Caco-2 (cell line): Measurements from ENCODE around the gene RCAN1. TPM values are rescaled to one million over a fixed set of nuclear protein-coding genes. Genes with fewer than 3 reads are reported as not detected.
A peak's percentile ranks its signal among the peaks of the same experiment; 100 is the strongest.

ENCODE experiments used
- BruUV-seq: library from RNA; stranded (reverse); fragments of 400-500 nt; replicated peaks from 2 replicates; lab custom pipeline; 2021; lab: Mats Ljungman, UMichigan
- CTCF ChIA-PET: fragments of 300-600 bp; sonication (Branson Sonifier 250); formaldehyde crosslinking; loops from one replicate; lab custom pipeline; 2022; ENCODE audit warnings: antibody characterized with exemption; lab: Charles Lee
- POLR2A ChIA-PET: fragments of 300-600 bp; sonication (Branson Sonifier 250); formaldehyde crosslinking; loops from one replicate; lab custom pipeline; 2022; ENCODE audit warnings: antibody characterized with exemption; lab: Charles Lee
- DNase-seq, 2 experiments: peaks; one replicate each; pipeline versions ENCODE4 v3.0.0 to v3.0.0-alpha.2; 2020 to 2022
- H3K27me3 ChIP-seq: replicated peaks from 2 replicates; pipeline ENCODE4 v1.6.0; 2011; ENCODE audit warnings: low read length; ENCODE audit not compliant: control insufficient read depth, insufficient read depth
- H3K36me3 ChIP-seq: 2 replicates; pipeline ENCODE4 v1.5.1; 2011; ENCODE audit warnings: low read length; ENCODE audit not compliant: control insufficient read depth, insufficient read depth
- H3K4me1 ChIP-seq: fragments of 250-450 bp; sonication (Bioruptor Pico); 2 replicates; pipeline ENCODE4 v1.5.1; 2020; ENCODE audit warnings: mild to moderate bottlenecking
- H3K4me3 ChIP-seq: 2 replicates; pipeline ENCODE4 v1.5.1; 2011; ENCODE audit warnings: low read depth, mild to moderate bottlenecking, control low read depth, low read length
- H3K9me3 ChIP-seq: fragments of 250-450 bp; sonication (Bioruptor Pico); 2 replicates; pipeline ENCODE4 v1.5.1; 2020; ENCODE audit warnings: mild to moderate bottlenecking, moderate library complexity
- H3K27ac Mint-ChIP-seq: one replicate; pipeline ENCODE4 v1.8.0; 2022; ENCODE audit warnings: mixed read lengths; ENCODE audit not compliant: unreplicated experiment
- H3K27me3 Mint-ChIP-seq: one replicate; pipeline ENCODE4 v1.8.0; 2022; ENCODE audit warnings: mixed read lengths; ENCODE audit not compliant: insufficient read depth, unreplicated experiment
- H3K36me3 Mint-ChIP-seq: one replicate; pipeline ENCODE4 v1.8.0; 2022; ENCODE audit warnings: mild to moderate bottlenecking, mixed read lengths; ENCODE audit not compliant: insufficient read depth, unreplicated experiment
- H3K4me1 Mint-ChIP-seq: one replicate; pipeline ENCODE4 v1.8.0; 2022; ENCODE audit warnings: low read depth, mixed read lengths; ENCODE audit not compliant: unreplicated experiment
- H3K4me3 Mint-ChIP-seq: one replicate; pipeline ENCODE4 v1.8.0; 2022; ENCODE audit warnings: mild to moderate bottlenecking, moderate library complexity, mixed read lengths; ENCODE audit not compliant: unreplicated experiment
- H3K9me3 Mint-ChIP-seq: one replicate; pipeline ENCODE4 v1.8.0; 2022; ENCODE audit warnings: mixed read lengths; ENCODE audit not compliant: unreplicated experiment
- intact Hi-C: fragments of 100-400 bp; cut with micrococcal nuclease; formaldehyde crosslinking; loops from one replicate; pipeline ENCODE4 v1.10.0; 2022; ENCODE audit not compliant: unreplicated experiment
- total RNA-seq: library from RNA; stranded (reverse); gene quantifications from 2 replicates; pipeline ENCODE4 v1.2.3, GENCODE V29; 2022
- TF ChIP-seq, protein P1 (sequence below), 2 experiments: fragments of 200-600 bp in 1 of 2; IDR thresholded peaks; 1 replicate in 1 of 2; 2 replicates in 1 of 2; pipeline versions ENCODE4 v1.5.1 to v1.8.0; 2011 to 2022; ENCODE audit warnings: antibody characterized with exemption in 1 of 2, control low read depth in 1 of 2, inconsistent platforms in 1 of 2, low read depth in 1 of 2, low read length in 1 of 2, mild to moderate bottlenecking in 1 of 2, moderate library complexity in 1 of 2; ENCODE audit not compliant: insufficient read depth in 1 of 2, severe bottlenecking in 1 of 2, unreplicated experiment in 1 of 2

The RCAN1 gene
- total RNA-seq, 1 experiment from 2014 or later = 29.4 TPM

DNA sequence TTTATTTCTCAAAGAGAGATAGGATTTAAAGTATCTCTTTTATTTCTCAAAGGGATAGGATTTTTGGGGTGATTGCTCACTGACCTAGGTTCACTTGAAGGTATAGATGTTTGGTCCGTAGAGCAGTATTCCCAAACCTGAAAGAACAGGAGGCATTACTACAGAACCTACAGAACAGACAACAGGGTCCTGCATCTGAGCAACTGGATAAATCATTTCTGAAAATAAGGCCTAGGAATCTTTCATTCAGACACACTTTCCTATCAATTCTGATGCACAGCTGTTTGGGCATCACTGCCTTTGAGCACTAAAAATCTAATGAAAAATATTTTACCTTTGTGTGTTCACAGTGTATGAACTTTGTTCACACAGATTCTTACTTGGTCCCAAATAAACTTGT, 36.7 kb upstream of the RCAN1 start:
- Mint-ChIP-seq H3K36me3 (no peaks in the 10 kb centered on the region), H3K27me3 (no peaks in the 10 kb centered on the region), H3K4me3 (no peak overlapping the region), H3K4me1 (peaks cover 18% of the 10 kb centered on the region), H3K27ac (peak overlapping the region; percentile 2), H3K9me3 (no peaks in the 10 kb centered on the region)
- Histone ChIP-seq H3K27me3 (no peaks in the 10 kb centered on the region), H3K4me3 (no peak overlapping the region), H3K9me3 (no peaks in the 10 kb centered on the region), H3K36me3 (no peaks in the 10 kb centered on the region), H3K4me1 (peaks cover 10% of the 10 kb centered on the region; the same call in 1 of the 2 replicates)
- POLR2A ChIA-PET = no interaction called here
- CTCF ChIA-PET = no interaction called here
- intact Hi-C loops = no loop called here
- DNase-seq = no peak
- TF ChIP-seq, protein P1, sequence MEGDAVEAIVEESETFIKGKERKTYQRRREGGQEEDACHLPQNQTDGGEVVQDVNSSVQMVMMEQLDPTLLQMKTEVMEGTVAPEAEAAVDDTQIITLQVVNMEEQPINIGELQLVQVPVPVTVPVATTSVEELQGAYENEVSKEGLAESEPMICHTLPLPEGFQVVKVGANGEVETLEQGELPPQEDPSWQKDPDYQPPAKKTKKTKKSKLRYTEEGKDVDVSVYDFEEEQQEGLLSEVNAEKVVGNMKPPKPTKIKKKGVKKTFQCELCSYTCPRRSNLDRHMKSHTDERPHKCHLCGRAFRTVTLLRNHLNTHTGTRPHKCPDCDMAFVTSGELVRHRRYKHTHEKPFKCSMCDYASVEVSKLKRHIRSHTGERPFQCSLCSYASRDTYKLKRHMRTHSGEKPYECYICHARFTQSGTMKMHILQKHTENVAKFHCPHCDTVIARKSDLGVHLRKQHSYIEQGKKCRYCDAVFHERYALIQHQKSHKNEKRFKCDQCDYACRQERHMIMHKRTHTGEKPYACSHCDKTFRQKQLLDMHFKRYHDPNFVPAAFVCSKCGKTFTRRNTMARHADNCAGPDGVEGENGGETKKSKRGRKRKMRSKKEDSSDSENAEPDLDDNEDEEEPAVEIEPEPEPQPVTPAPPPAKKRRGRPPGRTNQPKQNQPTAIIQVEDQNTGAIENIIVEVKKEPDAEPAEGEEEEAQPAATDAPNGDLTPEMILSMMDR (IDR thresholded peaks at IDR 0.05; ENCODE audit: insufficient read depth in 1 of 2, low read depth in 1 of 2, low read length in 1 of 2, severe bottlenecking in 1 of 2, unreplicated experiment in 1 of 2) = no peak
- BruUV-seq = no TSS peak

DNA sequence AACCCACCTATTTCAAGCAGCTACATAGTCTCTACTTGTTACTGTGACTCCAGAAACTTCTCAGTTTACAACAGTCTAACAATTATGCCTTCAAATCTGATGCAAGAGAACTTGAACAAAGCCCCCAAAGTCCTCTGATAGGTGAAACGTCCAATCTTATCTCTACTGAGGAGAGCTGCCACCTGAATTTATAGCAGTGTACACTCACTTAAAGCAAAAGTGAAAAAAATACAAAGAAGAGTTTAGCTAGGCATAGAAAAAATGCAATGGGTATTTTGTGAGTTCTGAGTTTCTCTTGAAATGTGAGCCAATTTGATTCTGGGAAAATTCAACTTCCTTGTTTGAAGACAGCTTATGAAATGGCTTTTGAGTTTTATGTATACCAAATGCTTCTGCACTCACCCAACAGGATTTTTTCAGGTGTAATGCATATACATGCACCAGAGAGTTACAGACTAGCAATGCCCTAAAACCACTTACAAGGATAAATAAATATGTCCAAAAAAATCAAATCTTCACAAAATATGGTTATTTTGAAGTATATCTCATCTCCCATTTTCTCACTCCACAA, 36.0 kb upstream of the RCAN1 start:
- Mint-ChIP-seq H3K4me3 (no peak overlapping the region), H3K4me1 (peaks cover 18% of the 10 kb centered on the region), H3K36me3 (no peaks in the 10 kb centered on the region), H3K9me3 (no peaks in the 10 kb centered on the region), H3K27ac (peak overlapping the region; percentile 2), H3K27me3 (no peaks in the 10 kb centered on the region)
- TF ChIP-seq, protein P1 (IDR thresholded peaks at IDR 0.05; ENCODE audit: insufficient read depth in 1 of 2, low read depth in 1 of 2, low read length in 1 of 2, severe bottlenecking in 1 of 2, unreplicated experiment in 1 of 2) = no peak
- no peaks in the 10 kb centered on the region for H3K36me3 ChIP-seq
- CTCF ChIA-PET = no interaction called here
- H3K4me3 ChIP-seq = no peak overlapping the region
- H3K27me3 ChIP-seq = no peaks in the 10 kb centered on the region
- no peak for DNase-seq
- H3K9me3 ChIP-seq = no peaks in the 10 kb centered on the region
- BruUV-seq = no TSS peak
- intact Hi-C loops = no loop called here
- POLR2A ChIA-PET = interaction anchor here (0.9 kb wide), 1 partner anchor 20 kb away, joined by 3 read pairs; no protein-coding TSS in a partner anchor
- H3K4me1 ChIP-seq = peaks cover 10% of the 10 kb centered on the region; the same call in 1 of the 2 replicates

DNA sequence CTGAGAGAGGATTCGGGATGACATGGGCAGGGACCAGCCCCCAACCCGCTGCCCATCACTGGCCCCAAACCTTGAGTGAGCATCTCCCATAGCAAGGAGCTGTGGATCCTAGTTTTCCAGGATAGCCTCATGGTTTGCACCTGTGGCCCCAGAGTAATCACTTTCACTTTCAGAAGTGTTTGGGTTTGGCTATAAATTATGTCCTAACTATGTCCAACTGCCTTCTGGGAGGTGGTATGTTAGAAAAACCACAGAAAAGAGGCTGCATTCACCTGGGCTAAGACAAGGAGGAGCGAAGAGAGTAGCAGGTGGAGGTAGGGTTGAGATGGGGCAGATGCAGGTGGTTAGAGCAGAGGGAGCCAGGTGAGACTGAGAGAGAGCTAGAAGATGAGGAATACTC, 34.5 kb upstream of the RCAN1 start:
- TF ChIP-seq, protein P1 (IDR thresholded peaks at IDR 0.05; ENCODE audit: insufficient read depth in 1 of 2, low read depth in 1 of 2, low read length in 1 of 2, severe bottlenecking in 1 of 2, unreplicated experiment in 1 of 2) = no peak

More for the DNA sequence above, 34.5 kb upstream of the RCAN1 start:
- no peaks in the 10 kb centered on the region for H3K9me3 ChIP-seq
- ChIA-PET POLR2A (no interaction called here), CTCF (no interaction called here)
- H3K27me3 Mint-ChIP-seq = no peaks in the 10 kb centered on the region
- intact Hi-C loops = no loop called here
- H3K4me3 ChIP-seq = no peak overlapping the region
- BruUV-seq = no TSS peak
- no peak for DNase-seq
- no peaks in the 10 kb centered on the region for H3K36me3 ChIP-seq
- no peak overlapping the region for H3K27ac Mint-ChIP-seq
- H3K4me1 Mint-ChIP-seq = peaks cover 22% of the 10 kb centered on the region
- no peaks in the 10 kb centered on the region for H3K36me3 Mint-ChIP-seq
- no peaks in the 10 kb centered on the region for H3K9me3 Mint-ChIP-seq
- no peak overlapping the region for H3K4me3 Mint-ChIP-seq
- H3K4me1 ChIP-seq = peaks cover 10% of the 10 kb centered on the region; the same call in 1 of the 2 replicates
- H3K27me3 ChIP-seq = no peaks in the 10 kb centered on the region
